Osteoblast (primary cell): ENCODE results near the gene TNRC18. TPM values are rescaled to one million over a fixed set of nuclear protein-coding genes. Genes with fewer than 3 reads are reported as not detected.
A peak's percentile ranks its signal among the peaks of the same experiment; 100 is the strongest.

Experiments
- DNase-seq: peaks from one replicate; pipeline ENCODE4 v3.0.0; 2011; ENCODE audit warnings: low spot score, mixed read lengths; ENCODE audit not compliant: insufficient read length; ENCODE audit errors: missing footprints
- H2AFZ ChIP-seq: 2 replicates; pipeline ENCODE4 v1.6.0; 2011; ENCODE audit warnings: mild to moderate bottlenecking, low read length
- H3K27ac ChIP-seq: 2 replicates; pipeline ENCODE4 v1.5.1; 2011; ENCODE audit warnings: mild to moderate bottlenecking, low read depth, low read length, moderate library complexity
- H3K27me3 ChIP-seq: 2 replicates; pipeline ENCODE4 v1.6.0; 2012; ENCODE audit warnings: mild to moderate bottlenecking, control low read depth, inconsistent platforms, low read length, moderate library complexity; ENCODE audit not compliant: insufficient read depth
- H3K36me3 ChIP-seq: 2 replicates; pipeline ENCODE4 v1.5.1; 2011; ENCODE audit warnings: mild to moderate bottlenecking, low read length, control low read depth, moderate library complexity; ENCODE audit not compliant: insufficient read depth
- H3K4me1 ChIP-seq: 2 replicates; pipeline ENCODE4 v1.5.1; 2011; ENCODE audit warnings: mild to moderate bottlenecking, low read length, control low read depth, moderate library complexity; ENCODE audit not compliant: insufficient read depth
- H3K4me2 ChIP-seq: 2 replicates; pipeline ENCODE4 v1.6.0; 2011; ENCODE audit warnings: mild to moderate bottlenecking, low read length; ENCODE audit not compliant: insufficient read depth
- H3K4me3 ChIP-seq: fragments of 200-600 bp; sonication (generic); 3 replicates; pipeline ENCODE4 v1.5.1; 2012; ENCODE audit warnings: mild to moderate bottlenecking, low read length, inconsistent platforms; ENCODE audit not compliant: insufficient read depth
- H3K79me2 ChIP-seq: 2 replicates; pipeline ENCODE4 v1.6.0; 2012; ENCODE audit warnings: mild to moderate bottlenecking, low read length, control low read depth, inconsistent platforms; ENCODE audit not compliant: insufficient read depth
- H3K9me3 ChIP-seq: 2 replicates; pipeline ENCODE4 v1.5.1; 2011; ENCODE audit warnings: low read depth, low read length, control low read depth
- H4K20me1 ChIP-seq: 2 replicates; pipeline ENCODE4 v1.6.0; 2012; ENCODE audit warnings: mild to moderate bottlenecking, low read length, control low read depth; ENCODE audit not compliant: insufficient read depth
- CTCF ChIP-seq: IDR thresholded peaks from 2 replicates; pipeline ENCODE4 v1.5.1; 2011; ENCODE audit warnings: mild to moderate bottlenecking, low read depth, low read length, moderate library complexity; ENCODE audit errors: extremely low read depth
- total RNA-seq: library from RNA; depleted of rRNA; stranded (reverse); fragments of >200 nt; gene quantifications from 2 replicates; pipeline ENCODE4 v1.2.3, GENCODE V29; 2012

Gene TNRC18
- total RNA-seq, 1 donor, result 83.6 TPM

DNA sequence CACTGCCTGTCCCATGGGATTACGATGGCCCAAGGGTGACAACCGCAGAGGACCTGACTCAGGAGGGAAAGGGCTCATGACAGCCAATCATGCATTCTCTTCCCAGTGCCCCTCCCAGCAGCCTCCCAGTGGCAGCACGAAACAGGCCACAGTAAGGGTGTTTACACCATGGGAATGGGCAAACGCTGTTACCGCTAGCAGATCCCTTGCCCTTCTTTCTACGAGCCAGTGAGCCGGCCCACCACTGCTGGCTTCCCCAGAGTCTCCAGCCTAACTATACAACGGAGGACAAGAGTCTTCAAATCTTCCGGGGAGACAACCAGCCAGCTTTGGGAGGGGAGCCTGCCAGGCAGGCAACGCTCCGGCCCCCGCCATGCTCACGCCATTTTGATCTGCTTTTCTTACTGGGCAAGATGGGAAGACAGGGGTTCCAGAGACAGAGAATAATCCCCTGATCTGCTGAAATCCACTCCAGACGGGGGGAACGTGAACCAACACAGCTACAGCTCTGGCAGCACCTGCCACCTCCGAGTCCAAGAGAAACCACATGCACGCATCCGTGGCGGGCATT is 71.1 kb downstream of the TNRC18 start:
- TF ChIP-seq CTCF, result no peak
- Histone ChIP-seq H4K20me1 (peaks cover 51% of the 10 kb centered on the region), H3K27ac (no peak overlapping the region), H3K36me3 (peaks cover 51% of the 10 kb centered on the region), H3K4me2 (no peak overlapping the region), H2AFZ (no peak overlapping the region), H3K27me3 (no peaks in the 10 kb centered on the region), H3K79me2 (peaks cover 93% of the 10 kb centered on the region), H3K4me1 (peaks cover 7% of the 10 kb centered on the region), H3K4me3 (no peak overlapping the region), H3K9me3 (no peaks in the 10 kb centered on the region)
- peak; percentile 73 for DNase-seq

DNA sequence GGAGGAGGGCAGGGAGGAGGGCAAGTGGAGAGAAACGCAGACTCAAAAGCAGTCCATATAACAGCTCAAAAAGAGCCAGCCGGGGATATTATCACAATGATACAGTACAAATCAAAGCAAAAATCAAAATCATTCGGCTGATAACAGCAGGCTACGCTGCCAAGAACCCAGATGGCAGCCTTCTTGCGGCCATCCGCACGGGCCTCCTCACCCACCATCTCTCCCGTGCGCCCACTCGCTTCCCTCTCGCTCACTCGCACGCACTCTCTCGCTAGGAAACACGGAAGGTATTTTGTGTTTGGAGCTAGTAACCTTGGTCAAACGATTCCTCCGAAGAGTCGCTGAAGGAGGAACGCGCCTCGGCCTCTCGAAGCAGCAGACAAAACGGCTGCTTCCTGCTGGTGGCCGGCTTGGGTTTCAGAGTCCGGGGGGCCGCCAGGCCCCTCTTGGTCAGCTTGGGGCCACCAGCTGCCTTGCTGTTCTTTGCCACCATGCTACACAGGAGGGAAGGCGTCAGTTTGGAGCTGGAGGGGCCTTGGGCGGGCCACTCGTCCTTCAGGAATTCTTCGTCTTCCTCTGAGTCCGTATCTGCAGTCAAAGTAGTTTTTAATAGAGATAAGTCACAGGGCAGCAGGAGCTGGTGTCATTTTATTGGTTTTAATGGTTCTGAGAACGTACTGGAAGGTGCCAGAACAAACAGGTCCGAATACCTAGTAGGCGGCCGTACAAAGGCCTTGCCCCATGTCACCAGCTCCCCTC is 71.9 kb downstream of the TNRC18 start:
- Histone ChIP-seq H3K4me2 (no peak overlapping the region), H4K20me1 (peaks cover 54% of the 10 kb centered on the region), H3K4me1 (peaks cover 7% of the 10 kb centered on the region), H3K36me3 (peaks cover 44% of the 10 kb centered on the region), H2AFZ (no peak overlapping the region), H3K27ac (no peak overlapping the region), H3K9me3 (no peaks in the 10 kb centered on the region), H3K4me3 (no peak overlapping the region), H3K27me3 (no peaks in the 10 kb centered on the region), H3K79me2 (peaks cover 89% of the 10 kb centered on the region)
- TF ChIP-seq CTCF, result no peak
- DNase-seq, result peak; percentile 73

GRCh38 chr7:5350600-5351385 is 72.8 kb downstream of the TNRC18 start:
- DNase-seq, result peak; percentile 55
- H3K9me3 ChIP-seq, result no peaks in the 10 kb centered on the region
- H3K36me3 ChIP-seq, result peaks cover 36% of the 10 kb centered on the region
- H4K20me1 ChIP-seq, result peaks cover 55% of the 10 kb centered on the region
- no peak overlapping the region for H3K4me3 ChIP-seq
- no peak for TF ChIP-seq CTCF
- H3K4me1 ChIP-seq, result peaks cover 7% of the 10 kb centered on the region
- H3K4me2 ChIP-seq, result no peak overlapping the region
- no peaks in the 10 kb centered on the region for H3K27me3 ChIP-seq
- no peak overlapping the region for H2AFZ ChIP-seq
- H3K27ac ChIP-seq, result no peak overlapping the region
- peaks cover 86% of the 10 kb centered on the region for H3K79me2 ChIP-seq

DNA sequence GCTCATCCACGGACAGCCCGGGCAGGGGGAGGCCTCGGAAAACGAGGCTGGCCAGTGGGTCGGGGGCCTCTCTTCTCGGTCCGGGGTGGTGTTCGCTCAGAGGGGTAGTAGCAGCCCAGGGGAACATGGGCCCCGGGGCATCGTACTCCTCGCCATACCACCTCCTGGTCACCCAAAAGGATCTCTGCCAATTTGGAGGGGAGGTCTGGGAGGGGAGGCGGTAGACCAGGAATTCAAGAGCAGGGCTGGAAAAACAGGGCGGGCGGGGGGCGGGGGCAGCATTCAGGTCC is 73.5 kb downstream of the TNRC18 start:
- no peak overlapping the region for H3K27ac ChIP-seq
- H3K79me2 ChIP-seq, result peaks cover 83% of the 10 kb centered on the region
- H3K36me3 ChIP-seq, result peaks cover 37% of the 10 kb centered on the region
- DNase-seq, result peak; percentile 48
- no peaks in the 10 kb centered on the region for H3K27me3 ChIP-seq
- peaks cover 48% of the 10 kb centered on the region for H4K20me1 ChIP-seq
- no peak overlapping the region for H3K4me3 ChIP-seq
- H2AFZ ChIP-seq, result no peak overlapping the region
- no peaks in the 10 kb centered on the region for H3K9me3 ChIP-seq
- peaks cover 7% of the 10 kb centered on the region for H3K4me1 ChIP-seq
- H3K4me2 ChIP-seq, result no peak overlapping the region
- TF ChIP-seq CTCF, result no peak
